Thoracic aorta (tissue), 2 donors: ENCODE measurements around the gene ZNF169. TPM values are rescaled to one million over a fixed set of nuclear protein-coding genes. Genes with fewer than 3 reads are reported as not detected.

Experiments
- ATAC-seq: fragments of 150-250 bp; one replicate; pipeline ENCODE4 v1.8.0; 2017; ENCODE audit warnings: low read depth; ENCODE audit not compliant: insufficient number of reproducible peaks, low FRiP score
- DNase-seq: peaks from one replicate; pipeline ENCODE4 v3.0.0-alpha.2; 2020; ENCODE audit warnings: low spot score
- H3K27ac ChIP-seq, 2 donors: fragments of 200-600 bp; sonication (generic); 1 replicate in 1 of 2; 2 replicates in 1 of 2; pipeline ENCODE4 v1.5.1; 2016; ENCODE audit warnings: mild to moderate bottlenecking in 2 of 2, moderate library complexity in 2 of 2
- H3K27me3 ChIP-seq: fragments of 200-600 bp; sonication (generic); replicated peaks from 2 replicates; pipeline ENCODE4 v1.6.0; 2016; ENCODE audit warnings: mild to moderate bottlenecking; ENCODE audit not compliant: insufficient read depth
- H3K36me3 ChIP-seq: fragments of 200-600 bp; sonication (generic); one replicate; pipeline ENCODE4 v1.5.1; 2016
- H3K4me1 ChIP-seq, 2 donors: fragments of 200-600 bp; sonication (generic); 1 replicate in 1 of 2; 2 replicates in 1 of 2; pipeline versions ENCODE4 v1.5.1 to v1.6.0; 2016; ENCODE audit warnings: low read depth in 2 of 2, mild to moderate bottlenecking in 1 of 2; ENCODE audit not compliant: control insufficient read depth in 1 of 2
- H3K4me3 ChIP-seq: fragments of 200-600 bp; sonication (generic); 2 replicates; pipeline ENCODE4 v1.5.1; 2016; ENCODE audit warnings: mild to moderate bottlenecking
- H3K9me3 ChIP-seq: fragments of 200-600 bp; sonication (generic); 2 replicates; pipeline ENCODE4 v1.5.1; 2016
- total RNA-seq, 2 donors: library from RNA; depleted of rRNA; stranded (reverse); fragments of >200 nt; gene quantifications; one replicate each; pipeline versions ENCODE4 v1.1.0 to v1.2.3, GENCODE V29; 2016
- TF ChIP-seq, protein P1 (sequence below): fragments of 200-600 bp; sonication (generic); IDR thresholded peaks from one replicate; pipeline ENCODE4 v1.5.1; 2019; ENCODE audit warnings: antibody characterized with exemption

Gene ZNF169
- total RNA-seq, 2 donors from 2014 or later = 6.6 to 11.9 TPM

DNA sequence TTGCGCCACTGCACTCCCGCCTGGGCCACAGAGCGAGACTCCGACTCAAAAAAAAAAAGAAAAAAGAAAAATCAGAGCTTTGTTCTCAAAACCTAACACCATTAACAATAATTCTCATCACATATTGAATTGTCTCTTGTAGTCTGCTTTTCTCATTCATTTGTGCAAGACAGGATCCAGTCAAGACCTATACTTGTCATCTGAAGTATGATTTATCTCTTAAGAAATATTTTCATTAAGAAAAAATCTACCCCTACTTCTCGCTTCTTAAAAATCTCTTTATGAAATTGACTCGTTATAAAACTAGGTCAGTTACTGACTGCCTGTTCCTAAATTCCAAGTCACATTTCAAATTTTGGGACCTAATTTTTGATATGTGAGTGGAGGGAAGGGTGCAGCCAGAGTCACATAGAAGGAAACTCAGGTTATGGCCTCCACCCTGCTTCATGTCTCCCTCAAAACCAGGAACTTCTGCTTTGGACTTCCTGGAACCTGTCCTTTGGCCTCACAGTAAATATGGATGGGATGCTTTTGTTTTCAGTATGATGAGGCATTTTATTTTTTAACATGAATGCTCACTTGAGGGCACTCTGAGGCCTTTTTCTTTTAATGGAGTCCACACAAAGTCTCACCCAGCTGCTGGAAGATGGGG, 18.9 kb downstream of the ZNF169 start:
- H3K4me1 ChIP-seq = no peaks in the 10 kb centered on the region
- ATAC-seq = no peak
- H3K27me3 ChIP-seq = no peaks in the 10 kb centered on the region
- H3K9me3 ChIP-seq = no peaks in the 10 kb centered on the region
- H3K36me3 ChIP-seq = peaks cover 8% of the 10 kb centered on the region
- no peak for DNase-seq
- no peak overlapping the region for H3K27ac ChIP-seq
- H3K4me3 ChIP-seq = no peak overlapping the region
- TF ChIP-seq, protein P1, sequence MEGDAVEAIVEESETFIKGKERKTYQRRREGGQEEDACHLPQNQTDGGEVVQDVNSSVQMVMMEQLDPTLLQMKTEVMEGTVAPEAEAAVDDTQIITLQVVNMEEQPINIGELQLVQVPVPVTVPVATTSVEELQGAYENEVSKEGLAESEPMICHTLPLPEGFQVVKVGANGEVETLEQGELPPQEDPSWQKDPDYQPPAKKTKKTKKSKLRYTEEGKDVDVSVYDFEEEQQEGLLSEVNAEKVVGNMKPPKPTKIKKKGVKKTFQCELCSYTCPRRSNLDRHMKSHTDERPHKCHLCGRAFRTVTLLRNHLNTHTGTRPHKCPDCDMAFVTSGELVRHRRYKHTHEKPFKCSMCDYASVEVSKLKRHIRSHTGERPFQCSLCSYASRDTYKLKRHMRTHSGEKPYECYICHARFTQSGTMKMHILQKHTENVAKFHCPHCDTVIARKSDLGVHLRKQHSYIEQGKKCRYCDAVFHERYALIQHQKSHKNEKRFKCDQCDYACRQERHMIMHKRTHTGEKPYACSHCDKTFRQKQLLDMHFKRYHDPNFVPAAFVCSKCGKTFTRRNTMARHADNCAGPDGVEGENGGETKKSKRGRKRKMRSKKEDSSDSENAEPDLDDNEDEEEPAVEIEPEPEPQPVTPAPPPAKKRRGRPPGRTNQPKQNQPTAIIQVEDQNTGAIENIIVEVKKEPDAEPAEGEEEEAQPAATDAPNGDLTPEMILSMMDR = no peak

DNA sequence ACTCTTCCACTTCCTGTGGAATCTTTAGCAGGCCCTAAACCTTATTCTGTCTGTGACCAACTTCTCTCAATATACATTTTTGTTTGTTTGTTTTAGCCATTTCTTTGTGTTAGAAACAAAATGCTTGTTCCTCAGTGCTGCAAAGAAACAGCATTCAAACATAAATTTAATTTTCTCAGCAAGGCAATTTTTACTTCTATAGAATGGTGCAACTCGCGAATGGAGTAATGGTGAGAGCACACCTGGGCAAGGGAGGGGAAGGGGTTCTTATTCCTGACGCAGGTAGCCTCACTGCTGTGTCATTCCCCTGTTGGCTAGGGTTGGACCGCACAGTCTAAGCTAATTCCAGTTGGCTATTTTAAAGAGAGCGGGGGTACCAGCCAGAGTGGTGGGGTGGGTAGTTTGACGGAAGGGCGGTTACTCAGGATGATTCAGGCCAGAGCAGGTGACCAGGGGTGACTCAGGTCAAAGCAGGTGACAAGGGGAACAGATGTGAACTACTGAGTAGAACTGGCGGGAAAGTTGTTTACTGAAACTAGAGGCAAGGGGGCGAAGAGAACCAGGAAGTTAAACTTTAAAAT, 21.4 kb downstream of the ZNF169 start:
- H3K4me1 ChIP-seq = no peaks in the 10 kb centered on the region
- H3K36me3 ChIP-seq = peaks cover 8% of the 10 kb centered on the region
- H3K27me3 ChIP-seq = no peaks in the 10 kb centered on the region
- TF ChIP-seq, protein P1 = no peak
- no peaks in the 10 kb centered on the region for H3K9me3 ChIP-seq
- no peak overlapping the region for H3K4me3 ChIP-seq
- ATAC-seq (no peak), DNase-seq (no peak)
- H3K27ac ChIP-seq = no peak overlapping the region

DNA sequence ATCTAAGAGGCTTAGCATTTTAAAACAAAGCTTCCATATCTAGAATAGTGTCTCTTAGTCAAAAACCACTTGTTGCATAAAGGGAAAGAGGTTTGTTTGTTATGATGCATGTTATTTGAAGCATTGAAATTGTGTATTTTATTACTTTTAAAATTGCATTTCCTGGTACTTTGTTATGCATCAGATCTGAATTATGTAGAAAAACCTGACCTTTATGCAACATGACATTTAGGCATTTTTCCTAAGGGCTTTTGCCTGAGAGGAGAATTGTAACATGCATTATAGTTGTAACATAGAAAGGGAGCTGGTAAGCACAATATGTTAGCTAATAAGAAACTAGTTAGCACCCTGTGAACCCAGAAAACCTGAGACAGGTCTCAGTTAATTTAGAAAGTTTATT, 22.0 kb downstream of the ZNF169 start:
- DNase-seq (no peak), ATAC-seq (no peak)
- Histone ChIP-seq H3K27me3 (no peaks in the 10 kb centered on the region), H3K4me1 (no peaks in the 10 kb centered on the region), H3K9me3 (no peaks in the 10 kb centered on the region), H3K36me3 (peaks cover 8% of the 10 kb centered on the region), H3K4me3 (no peak overlapping the region), H3K27ac (no peak overlapping the region)
- TF ChIP-seq, protein P1 = no peak

DNA sequence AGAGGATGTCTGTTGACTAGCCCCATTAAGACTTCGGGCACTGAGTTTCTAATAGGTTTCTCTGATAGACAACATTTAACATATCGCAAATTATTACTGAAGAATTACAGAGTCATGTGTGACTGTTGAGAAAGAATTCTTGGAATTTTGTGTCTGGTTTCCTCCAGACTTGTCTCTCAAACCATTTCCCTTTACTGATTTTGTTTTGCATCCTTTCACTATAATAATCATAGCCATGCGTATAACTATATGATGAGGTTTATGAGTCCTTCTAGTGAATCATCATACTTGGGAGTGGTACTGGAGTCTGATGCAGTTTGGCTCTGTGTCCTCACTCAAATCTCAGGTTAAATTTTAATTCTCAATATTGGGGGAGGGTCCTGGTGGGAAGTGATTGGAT, 27.0 kb downstream of the ZNF169 start:
- no peak for ATAC-seq
- Histone ChIP-seq H3K4me1 (peaks cover 5 to 37% of the 10 kb centered on the region in 2 donors), H3K36me3 (no peaks in the 10 kb centered on the region), H3K27ac (no peak overlapping the region), H3K9me3 (no peaks in the 10 kb centered on the region), H3K27me3 (no peaks in the 10 kb centered on the region), H3K4me3 (no peak overlapping the region)
- no peak for DNase-seq
- TF ChIP-seq, protein P1 = no peak

DNA sequence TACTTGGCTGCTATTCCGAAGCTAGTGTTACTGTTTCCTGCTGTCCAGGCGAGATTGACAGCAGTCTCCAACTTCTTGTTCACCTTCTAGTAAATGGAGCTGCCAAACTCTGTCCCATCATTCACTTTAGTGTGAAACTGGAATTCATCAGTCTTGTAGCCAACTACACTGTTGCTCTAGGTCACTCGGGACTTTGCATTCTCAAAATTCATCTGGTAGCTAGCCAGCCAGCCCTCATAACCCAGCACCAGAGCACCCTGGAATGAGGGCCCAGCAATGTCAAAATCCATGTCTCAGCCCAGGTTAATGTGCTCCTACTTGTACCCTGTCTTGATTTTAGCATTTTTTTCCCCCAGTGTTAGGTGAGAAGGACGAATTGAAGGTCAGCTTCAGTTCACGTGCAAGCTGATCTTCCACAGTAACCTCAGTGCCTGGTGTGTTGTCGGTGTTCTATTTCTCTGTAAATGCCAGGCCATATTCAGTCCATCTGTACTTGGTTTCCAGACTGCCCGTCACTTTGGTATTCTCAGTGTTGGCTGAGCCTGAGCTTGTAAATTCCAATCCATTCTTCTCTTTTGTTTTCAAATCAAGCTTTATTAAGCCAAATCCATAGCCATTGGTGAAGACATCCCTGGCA, 28.9 kb downstream of the ZNF169 start:
- Histone ChIP-seq H3K36me3 (no peaks in the 10 kb centered on the region), H3K27me3 (no peaks in the 10 kb centered on the region), H3K4me1 (peaks cover 9 to 53% of the 10 kb centered on the region in 2 donors), H3K9me3 (no peaks in the 10 kb centered on the region), H3K27ac (peak overlapping the region; percentile 44 to 53), H3K4me3 (no peak overlapping the region)
- TF ChIP-seq, protein P1 = no peak
- no peak for ATAC-seq
- DNase-seq = no peak
